Glutamatergic neuron (in vitro differentiated cells): ENCODE results near the gene MIER1. TPM values are rescaled to one million over a fixed set of nuclear protein-coding genes. Genes with fewer than 3 reads are reported as not detected.

Experiments
- DNase-seq: peaks from one replicate; pipeline ENCODE4 v3.0.0; 2022
- H3K27ac Mint-ChIP-seq: one replicate; pipeline ENCODE4 v1.8.0; 2020; ENCODE audit warnings: mild to moderate bottlenecking, mixed read lengths, inconsistent platforms; ENCODE audit not compliant: unreplicated experiment
- H3K27me3 Mint-ChIP-seq: one replicate; pipeline ENCODE4 v1.8.0; 2020; ENCODE audit warnings: mild to moderate bottlenecking, moderate library complexity, mixed read lengths, inconsistent platforms; ENCODE audit not compliant: unreplicated experiment
- H3K36me3 Mint-ChIP-seq: one replicate; pipeline ENCODE4 v1.8.0; 2020; ENCODE audit warnings: mild to moderate bottlenecking, mixed read lengths, inconsistent platforms; ENCODE audit not compliant: unreplicated experiment
- H3K4me1 Mint-ChIP-seq: one replicate; pipeline ENCODE4 v1.8.0; 2020; ENCODE audit warnings: mild to moderate bottlenecking, low read depth, mixed read lengths, inconsistent platforms; ENCODE audit not compliant: unreplicated experiment
- H3K4me3 Mint-ChIP-seq: one replicate; pipeline ENCODE4 v1.8.0; 2020; ENCODE audit warnings: mild to moderate bottlenecking, mixed read lengths, inconsistent platforms; ENCODE audit not compliant: unreplicated experiment
- H3K9me3 Mint-ChIP-seq: one replicate; pipeline ENCODE4 v1.8.0; 2020; ENCODE audit warnings: mild to moderate bottlenecking, moderate library complexity, mixed read lengths, inconsistent platforms; ENCODE audit not compliant: unreplicated experiment
- CTCF ChIP-seq: fragments of 200-600 bp; sonication (generic); IDR thresholded peaks from one replicate; pipeline ENCODE4 v1.5.0; 2021; ENCODE audit not compliant: partially characterized antibody, unreplicated experiment
- total RNA-seq: library from RNA; stranded (reverse); fragmentation: NEBNext Ultra II Directional; extraction: Animal tissue kit (Norgen Biotek cat#: 25700); gene quantifications from one replicate; pipeline ENCODE4 v1.2.1, GENCODE V29; 2021; ENCODE audit not compliant: unreplicated experiment

The MIER1 gene
- total RNA-seq, 1 donor from 2014 or later: 19.0 TPM

- Mint-ChIP-seq H3K27me3 (peaks cover 2% of the 10 kb centered on the region), H3K9me3 (no peaks in the 10 kb centered on the region), H3K4me1 (no peaks in the 10 kb centered on the region), H3K27ac (no peak overlapping the region), H3K36me3 (no peaks in the 10 kb centered on the region), H3K4me3 (no peak overlapping the region)
- TF ChIP-seq CTCF: no peak
- no peak for DNase-seq
Measured at GRCh38 chr1:66944330-66945274, 19.8 kb downstream of the MIER1 start.

- DNase-seq: no peak
- H3K27ac Mint-ChIP-seq: no peak overlapping the region
- H3K27me3 Mint-ChIP-seq: peaks cover 2% of the 10 kb centered on the region
- no peaks in the 10 kb centered on the region for H3K4me1 Mint-ChIP-seq
- no peaks in the 10 kb centered on the region for H3K36me3 Mint-ChIP-seq
- no peaks in the 10 kb centered on the region for H3K9me3 Mint-ChIP-seq
- TF ChIP-seq CTCF: no peak
- no peak overlapping the region for H3K4me3 Mint-ChIP-seq
Measured at GRCh38 chr1:66945316-66945715, 20.5 kb downstream of the MIER1 start.

- Mint-ChIP-seq H3K27me3 (peaks cover 2% of the 10 kb centered on the region), H3K27ac (no peak overlapping the region), H3K9me3 (no peaks in the 10 kb centered on the region), H3K36me3 (no peaks in the 10 kb centered on the region), H3K4me1 (no peaks in the 10 kb centered on the region), H3K4me3 (no peak overlapping the region)
- TF ChIP-seq CTCF: no peak
- no peak for DNase-seq
Measured at GRCh38 chr1:66947267-66947666, 22.5 kb downstream of the MIER1 start.

- Mint-ChIP-seq H3K27me3 (no peaks in the 10 kb centered on the region), H3K4me1 (no peaks in the 10 kb centered on the region), H3K27ac (no peak overlapping the region), H3K4me3 (no peak overlapping the region), H3K9me3 (no peaks in the 10 kb centered on the region), H3K36me3 (no peaks in the 10 kb centered on the region)
- no peak for DNase-seq
- no peak for TF ChIP-seq CTCF
Measured at GRCh38 chr1:66951513-66951912, 26.7 kb downstream of the MIER1 start.

GRCh38 chr1:66954208-66954607 lies 29.4 kb downstream of the MIER1 start:
- Mint-ChIP-seq H3K27ac (no peak overlapping the region), H3K27me3 (no peaks in the 10 kb centered on the region), H3K4me1 (no peaks in the 10 kb centered on the region), H3K4me3 (no peak overlapping the region), H3K36me3 (no peaks in the 10 kb centered on the region), H3K9me3 (no peaks in the 10 kb centered on the region)
- TF ChIP-seq CTCF: no peak
- DNase-seq: no peak
